KBM-7 (cell line): Measurements from ENCODE around the gene CD72.

Experiments
- DNase-seq: peaks from one replicate; pipeline ENCODE4 v3.0.0-alpha.2; 2015
- in situ Hi-C: fragments of 300-500 bp; cut with MboI; formaldehyde crosslinking; loops from 2 replicates; pipeline ENCODE4 v1.14.3; 2020; ENCODE audit warnings: low sequenced_read_pairs, low pct_unique_long_range_greater_than_20kb, mixed read lengths

The CD72 gene

DNA sequence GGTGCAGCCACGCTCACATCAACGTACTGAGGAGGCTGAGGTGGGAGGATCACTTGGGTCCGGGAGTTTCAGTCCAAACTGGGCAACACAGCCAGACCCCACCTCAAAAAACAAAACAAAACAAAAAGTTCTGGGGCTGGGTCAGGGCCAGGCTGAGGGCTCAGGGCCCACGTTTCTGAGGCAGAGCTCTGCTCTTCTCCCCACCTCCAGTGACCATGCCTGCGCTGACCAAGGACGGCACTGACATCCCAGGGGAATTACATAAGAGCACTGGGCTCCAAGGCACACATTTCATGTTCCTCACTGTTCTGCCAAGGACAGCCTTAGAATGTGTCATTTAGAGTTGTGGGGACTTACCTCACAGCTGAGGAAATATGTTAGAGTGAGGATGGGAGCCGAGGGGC, 53.6 kb downstream of the CD72 start:
- in situ Hi-C loops: no loop called here
- no peak for DNase-seq

GRCh38 chr9:35563791-35564197, 54.4 kb downstream of the CD72 start:
- in situ Hi-C loops: no loop called here
- no peak for DNase-seq

DNA sequence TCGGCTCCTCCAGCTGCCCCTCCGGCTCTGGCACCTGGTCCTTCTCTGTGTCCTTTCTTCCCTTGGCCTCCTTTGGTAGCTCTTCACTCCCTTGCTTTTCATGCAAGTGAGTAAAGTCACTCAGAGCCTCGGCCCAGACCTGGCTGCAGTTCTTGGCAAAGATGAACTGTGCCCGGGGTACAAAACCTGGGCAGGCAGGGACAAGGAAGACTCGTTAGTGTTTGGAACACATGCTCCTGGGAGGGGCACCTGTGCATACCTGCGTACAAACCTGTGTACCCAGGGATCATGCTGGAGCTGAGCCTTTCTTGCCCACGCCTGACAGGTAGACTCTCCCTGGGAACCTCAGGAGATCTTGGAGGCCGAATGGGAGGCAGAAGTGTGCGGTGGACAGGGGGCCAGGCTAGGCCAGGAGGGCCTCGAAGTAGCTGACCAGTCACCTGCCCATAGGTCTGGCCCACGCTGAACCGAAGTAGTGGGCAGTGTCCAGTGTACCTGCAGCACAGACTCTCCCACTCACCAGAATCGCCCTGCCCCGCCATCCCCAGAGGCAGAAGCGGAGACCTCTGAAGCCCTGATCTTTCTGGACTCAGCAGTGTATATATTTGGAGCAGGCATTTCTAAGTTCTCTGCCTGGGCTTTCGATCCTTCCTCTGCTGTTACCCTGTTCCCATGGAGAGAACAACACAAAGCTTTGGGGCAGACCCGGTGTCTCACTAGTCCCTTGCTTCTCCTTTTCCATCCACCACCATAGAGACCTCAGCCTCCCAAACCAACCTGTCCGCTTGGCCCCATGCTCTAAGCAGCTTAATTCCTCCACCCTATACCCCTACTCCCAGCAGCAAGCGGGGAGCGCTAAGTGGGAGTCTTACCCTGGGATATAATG, 55.1 kb downstream of the CD72 start:
- in situ Hi-C loops: no loop called here
- DNase-seq: peak; percentile 24

- DNase-seq: no peak
- in situ Hi-C loops: no loop called here
Observed at GRCh38 chr9:35561468-35562261, 56.5 kb downstream of the CD72 start.

GRCh38 chr9:35560625-35561337, 57.4 kb downstream of the CD72 start:
- DNase-seq: no peak
- in situ Hi-C loops: no loop called here
